ELF-1 (cell line): ENCODE data around the gene MEGF8.
"Not testable (repeated sequence)": the region's sequence is repeated elsewhere in the genome, so short reads cannot be mapped to it uniquely, and the experiment has no call there.

ENCODE experiments used
- DNase-seq: peaks from one replicate; pipeline ENCODE4 v3.0.0-alpha.2; 2016; ENCODE audit warnings: low read depth, low spot score

MEGF8 gene

GRCh38 chr19:42309686-42310085, 15.7 kb upstream of the MEGF8 start:
- no peak for DNase-seq

- peak; percentile 28 for DNase-seq
Measured at GRCh38 chr19:42311657-42312056, 13.8 kb upstream of the MEGF8 start.

- no peak for DNase-seq
Measured at GRCh38 chr19:42312370-42312769, 13.1 kb upstream of the MEGF8 start.

- DNase-seq, result peak; percentile 70
Measured at GRCh38 chr19:42313096-42313839, 12.2 kb upstream of the MEGF8 start, which contains the start of gene TMEM145. TSS of gene TMEM145 (plus strand) at chr19:42313309. CDS start at chr19:42313377, 68 bp downstream.

- no peak for DNase-seq
Measured at GRCh38 chr19:42313840-42314755, 11.3 kb upstream of the MEGF8 start.

GRCh38 chr19:42315024-42315423, 10.4 kb upstream of the MEGF8 start:
- DNase-seq, result no peak

GRCh38 chr19:42316223-42317211, 8.9 kb upstream of the MEGF8 start:
- DNase-seq, result no peak

- DNase-seq, result no peak
Measured at GRCh38 chr19:42317535-42317934, 7.9 kb upstream of the MEGF8 start.

- DNase-seq, result no peak
Measured at GRCh38 chr19:42322305-42322704, 3.1 kb upstream of the MEGF8 start.

GRCh38 chr19:42323473-42323851, 2.0 kb upstream of the MEGF8 start:
- peak; percentile 60 for DNase-seq

- DNase-seq, result no peak
Measured at GRCh38 chr19:42323852-42324654, 1.4 kb upstream of the MEGF8 start.

- no peak for DNase-seq
Measured at GRCh38 chr19:42324655-42325307, 654 bp upstream of the MEGF8 start.

- peak; percentile 24 for DNase-seq
Measured at GRCh38 chr19:42325896-42326771, 699 bp downstream of the MEGF8 start.

GRCh38 chr19:42326969-42327368, 1.5 kb downstream of the MEGF8 start:
- no peak for DNase-seq

- DNase-seq, result no peak
Measured at GRCh38 chr19:42327381-42327780, 1.9 kb downstream of the MEGF8 start.

GRCh38 chr19:42328106-42328505, 2.7 kb downstream of the MEGF8 start:
- peak; percentile 24 for DNase-seq

- no peak for DNase-seq
Measured at GRCh38 chr19:42328854-42329253, 3.4 kb downstream of the MEGF8 start.

- no peak for DNase-seq
Measured at GRCh38 chr19:42330241-42330711, 4.8 kb downstream of the MEGF8 start.

GRCh38 chr19:42331333-42331732, 5.9 kb downstream of the MEGF8 start:
- not testable (repeated sequence) for DNase-seq
